Hypothalamus (tissue), 51 donors: ENCODE data around the gene KRTAP4-2.
A peak's percentile ranks its signal among the peaks of the same experiment; 100 is the strongest.
"Not testable (repeated sequence)": the region's sequence is repeated elsewhere in the genome, so short reads cannot be mapped to it uniquely, and the experiment has no call there.

Source experiments
- DNase-seq, 51 donors: peaks; one replicate each; lab custom pipeline; 2025; lab: John Stamatoyannopoulos, UW

KRTAP4-2 gene

GRCh38 chr17:41167561-41167960 is 10.5 kb downstream of the KRTAP4-2 start:
- DNase-seq, result no peak

GRCh38 chr17:41163828-41164227 is 14.2 kb downstream of the KRTAP4-2 start:
- DNase-seq, result no peak

- DNase-seq, result no peak
Measured at GRCh38 chr17:41160648-41161047, 17.4 kb downstream of the KRTAP4-2 start, which contains the start of gene KRTAP4-4. TSS of gene KRTAP4-4 (minus strand) at chr17:41160748. CDS start at chr17:41160691, 57 bp downstream.

GRCh38 chr17:41160190-41160589 is 17.8 kb downstream of the KRTAP4-2 start:
- not testable (repeated sequence) for DNase-seq

GRCh38 chr17:41153856-41154255 is 24.2 kb downstream of the KRTAP4-2 start:
- peak in 3 of 51 donors; percentile 0 to 6 (median 1) for DNase-seq

- DNase-seq, result no peak
Measured at GRCh38 chr17:41151525-41151924, 26.5 kb downstream of the KRTAP4-2 start.

GRCh38 chr17:41150026-41150425 is 28.0 kb downstream of the KRTAP4-2 start:
- DNase-seq, result no peak

GRCh38 chr17:41149652-41149985 is 28.4 kb downstream of the KRTAP4-2 start, which contains the start of gene KRTAP4-5:
TSS of gene KRTAP4-5 (minus strand) at chr17:41149825. CDS start at chr17:41149767, 58 bp downstream.
- DNase-seq, result no peak

- not testable (repeated sequence) for DNase-seq
Measured at GRCh38 chr17:41148971-41149651, 28.9 kb downstream of the KRTAP4-2 start.

- DNase-seq, result no peak
Measured at GRCh38 chr17:41147531-41148204, 30.4 kb downstream of the KRTAP4-2 start.

GRCh38 chr17:41145261-41145660 is 32.8 kb downstream of the KRTAP4-2 start:
- no peak for DNase-seq

- no peak for DNase-seq
Measured at GRCh38 chr17:41144846-41145245, 33.2 kb downstream of the KRTAP4-2 start.

GRCh38 chr17:41141361-41141760 is 36.7 kb downstream of the KRTAP4-2 start:
- no peak for DNase-seq

GRCh38 chr17:41140360-41141131 is 37.5 kb downstream of the KRTAP4-2 start, which contains the start of gene KRTAP4-6:
TSS of gene KRTAP4-6 (minus strand) at chr17:41140544. CDS start at chr17:41140487, 57 bp downstream.
- no peak for DNase-seq

GRCh38 chr17:41139865-41140264 is 38.2 kb downstream of the KRTAP4-2 start:
- not testable (repeated sequence) for DNase-seq

- no peak for DNase-seq
Measured at GRCh38 chr17:41133880-41134735, 43.9 kb downstream of the KRTAP4-2 start.

GRCh38 chr17:41131979-41132378 is 46.0 kb downstream of the KRTAP4-2 start:
- DNase-seq, result no peak
